HL-60 (cell line): ENCODE data around the gene SMOC2.

Experiments
- CTCF ChIP-seq: IDR thresholded peaks from one replicate; pipeline ENCODE4 v1.5.1; 2011; ENCODE audit warnings: low read length, control low read depth, inconsistent platforms; ENCODE audit not compliant: insufficient read depth
- POLR2AphosphoS5 ChIP-seq: IDR thresholded peaks from 2 replicates; pipeline ENCODE4 v1.6.1; 2012; ENCODE audit warnings: low read depth
- REST ChIP-seq: IDR thresholded peaks from 2 replicates; pipeline ENCODE4 v1.6.1; 2012; ENCODE audit warnings: low read depth; ENCODE audit not compliant: insufficient replicate concordance

GRCh38 chr6:168538892-168539811, 98.2 kb downstream of the SMOC2 start:
- no peak for TF ChIP-seq CTCF
- no peak for TF ChIP-seq REST
- TF ChIP-seq POLR2AphosphoS5: no peak
